GM21576 (cell line): ENCODE data around the gene KIAA1549.

ENCODE experiments used
- ATAC-seq: cut with Tn5 transposase; IDR thresholded peaks from one replicate; pipeline ENCODE4 v1.9.1; 2021; ENCODE audit warnings: mild to moderate bottlenecking, moderate library complexity; ENCODE audit not compliant: unreplicated experiment

Gene KIAA1549

GRCh38 chr7:138861051-138861450 lies 120.1 kb downstream of the KIAA1549 start:
- no peak for ATAC-seq

GRCh38 chr7:138857728-138858127 lies 123.5 kb downstream of the KIAA1549 start:
- ATAC-seq = no peak

GRCh38 chr7:138854115-138854645 lies 127.0 kb downstream of the KIAA1549 start:
- ATAC-seq = no peak

GRCh38 chr7:138853448-138853847 lies 127.7 kb downstream of the KIAA1549 start:
- no peak for ATAC-seq

GRCh38 chr7:138852469-138852868 lies 128.7 kb downstream of the KIAA1549 start:
- ATAC-seq = no peak

DNA sequence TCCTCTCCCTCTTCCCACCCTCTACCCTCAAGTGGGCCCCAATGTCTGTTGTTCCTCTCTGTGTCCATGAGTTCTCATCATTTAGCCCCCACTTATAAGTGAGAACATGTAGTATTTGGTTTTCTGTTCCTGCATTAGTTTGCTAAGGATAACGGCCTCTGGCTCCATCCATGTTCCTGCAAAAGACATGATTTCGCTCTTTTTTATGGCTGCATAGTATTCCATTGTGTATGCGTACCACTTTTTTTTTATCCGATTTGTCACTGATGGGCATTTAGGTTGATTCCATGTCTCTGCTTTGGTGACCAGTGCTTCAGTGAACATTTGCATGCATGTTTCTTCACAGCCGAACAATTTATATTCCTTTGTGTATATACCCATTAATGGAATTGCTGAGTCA lies 131.5 kb downstream of the KIAA1549 start:
- no peak for ATAC-seq

GRCh38 chr7:138848056-138848980 lies 132.9 kb downstream of the KIAA1549 start:
- ATAC-seq = no peak

- ATAC-seq = no peak
These were observed 135.5 kb downstream of the KIAA1549 start for GRCh38 chr7:138845711-138846110.

DNA sequence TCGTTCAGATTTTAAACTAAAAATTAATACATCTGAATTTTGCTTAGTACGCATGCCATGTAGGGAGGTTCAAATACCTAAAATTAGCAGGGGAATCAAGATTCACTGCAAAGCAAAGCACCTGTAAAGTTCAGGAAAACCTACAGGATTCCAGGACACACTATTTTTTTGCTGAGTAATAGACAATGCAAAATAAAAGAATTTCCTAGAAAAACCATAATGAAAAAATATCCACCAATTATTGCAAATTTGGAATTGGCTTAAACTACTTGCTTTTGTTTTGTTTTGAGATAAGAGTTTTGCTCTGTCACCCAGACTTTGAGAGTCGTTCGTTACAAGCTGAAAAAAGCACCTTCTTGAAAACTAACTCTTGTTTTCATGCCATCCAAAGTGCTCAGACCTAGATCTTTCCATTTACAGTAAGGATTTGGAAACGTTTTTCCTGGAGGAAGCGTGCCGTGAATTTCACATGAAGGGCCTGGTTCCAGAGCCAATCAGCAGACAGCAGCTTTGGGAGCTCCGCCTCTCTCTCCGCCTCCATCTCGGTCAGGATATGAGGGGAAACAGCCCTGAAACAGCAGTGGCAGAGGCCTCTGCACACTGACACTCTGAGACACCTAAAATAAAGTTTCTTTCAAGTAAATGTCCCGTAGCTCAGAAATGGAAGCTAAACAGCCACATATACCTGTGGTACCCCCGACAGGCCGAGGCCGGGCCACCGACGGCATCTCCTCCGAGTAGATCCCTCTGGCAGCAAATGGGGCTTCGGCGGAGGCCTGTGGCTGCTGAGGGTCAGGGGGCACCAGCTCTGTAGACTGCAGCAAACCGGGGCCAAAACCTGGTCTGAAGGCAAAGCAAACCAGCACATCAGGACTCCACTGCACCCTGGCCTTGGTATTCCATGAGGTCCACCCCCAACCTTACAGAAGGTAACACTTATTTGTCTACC lies 137.3 kb downstream of the KIAA1549 start:
- ATAC-seq = no peak

GRCh38 chr7:138842111-138842510 lies 139.1 kb downstream of the KIAA1549 start:
- ATAC-seq = no peak

DNA sequence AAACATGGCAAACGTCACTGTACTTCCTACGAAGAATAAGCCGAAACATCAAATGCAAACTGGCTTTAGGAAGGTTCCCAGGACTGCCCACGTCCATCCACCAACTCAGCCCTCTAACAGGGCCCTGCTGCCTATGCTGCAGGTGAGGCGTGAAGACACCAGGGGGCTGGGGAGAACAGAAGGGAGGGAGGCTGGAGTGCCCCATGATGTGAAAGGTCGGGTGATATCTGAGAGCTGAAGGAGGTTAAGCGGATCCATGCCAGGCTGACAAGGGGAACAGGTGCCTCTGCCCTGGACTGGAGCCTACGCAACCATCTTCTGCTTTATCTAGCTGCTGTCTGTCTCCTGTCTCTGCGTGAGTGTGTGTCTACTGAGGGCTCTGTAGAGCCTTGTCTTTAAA lies 143.0 kb downstream of the KIAA1549 start:
- ATAC-seq = no peak

- no peak for ATAC-seq
These were observed 143.6 kb downstream of the KIAA1549 start for GRCh38 chr7:138837627-138838026.

DNA sequence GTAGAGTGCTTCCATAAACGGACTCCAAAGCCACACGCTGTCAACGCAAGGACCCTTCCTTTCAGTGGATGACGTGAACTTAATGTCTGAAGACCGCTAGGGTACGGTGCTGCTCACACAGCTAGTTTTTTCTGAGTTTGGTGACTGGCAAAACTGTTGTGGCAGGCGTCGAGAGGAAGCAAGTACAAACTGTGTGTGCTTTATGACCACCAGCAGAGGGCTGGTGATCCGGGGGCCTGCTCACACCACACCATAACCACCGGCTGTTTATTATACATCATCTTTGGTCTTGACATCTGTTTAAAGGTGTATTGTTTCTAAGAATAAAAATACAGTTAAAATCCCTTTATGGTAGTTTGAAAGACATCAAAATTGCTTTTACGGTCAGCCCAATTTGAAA lies 146.1 kb downstream of the KIAA1549 start:
- no peak for ATAC-seq

- no peak for ATAC-seq
These were observed 146.6 kb downstream of the KIAA1549 start for GRCh38 chr7:138834583-138834982.

DNA sequence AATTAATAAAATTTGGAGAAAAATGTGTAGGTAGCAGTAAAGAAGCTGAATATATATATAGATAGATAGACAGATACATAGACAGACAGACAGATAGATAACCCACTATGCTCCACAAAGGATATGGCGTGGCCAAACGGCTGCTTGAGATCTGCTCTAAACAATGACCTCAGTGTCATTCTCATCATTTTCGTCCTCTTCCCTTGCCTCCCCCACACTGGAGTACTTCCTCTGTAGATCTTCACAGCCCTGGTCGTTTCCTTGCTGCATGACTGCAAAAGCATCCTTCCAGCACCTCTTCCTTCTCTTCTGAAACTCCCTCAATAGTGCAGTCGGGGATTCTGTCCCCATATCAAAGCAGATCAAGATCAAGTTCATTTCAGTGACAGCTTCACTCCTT lies 147.6 kb downstream of the KIAA1549 start:
- ATAC-seq = no peak

DNA sequence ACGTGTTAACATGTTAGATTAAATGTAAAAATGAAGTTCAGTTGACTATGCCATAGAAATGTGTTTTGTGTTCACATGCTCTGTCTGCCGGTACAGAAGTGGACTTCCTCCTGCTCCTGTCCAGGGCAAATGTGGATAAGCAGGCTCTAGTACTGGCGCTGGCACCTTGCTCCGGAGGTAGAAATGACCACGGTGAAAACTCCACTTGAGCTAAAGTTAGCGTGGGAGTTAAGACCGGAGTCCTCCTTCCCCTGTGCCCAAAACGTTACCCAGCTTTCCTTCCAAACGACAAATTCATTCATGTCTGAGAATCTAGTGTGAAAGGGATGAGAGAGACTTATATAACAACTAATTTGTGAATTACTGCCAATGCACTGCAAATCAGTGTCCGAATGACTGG lies 148.2 kb downstream of the KIAA1549 start:
- ATAC-seq = no peak

GRCh38 chr7:138829335-138829734 lies 151.9 kb downstream of the KIAA1549 start:
- no peak for ATAC-seq

GRCh38 chr7:138828302-138828701 lies 152.9 kb downstream of the KIAA1549 start:
- ATAC-seq = no peak

DNA sequence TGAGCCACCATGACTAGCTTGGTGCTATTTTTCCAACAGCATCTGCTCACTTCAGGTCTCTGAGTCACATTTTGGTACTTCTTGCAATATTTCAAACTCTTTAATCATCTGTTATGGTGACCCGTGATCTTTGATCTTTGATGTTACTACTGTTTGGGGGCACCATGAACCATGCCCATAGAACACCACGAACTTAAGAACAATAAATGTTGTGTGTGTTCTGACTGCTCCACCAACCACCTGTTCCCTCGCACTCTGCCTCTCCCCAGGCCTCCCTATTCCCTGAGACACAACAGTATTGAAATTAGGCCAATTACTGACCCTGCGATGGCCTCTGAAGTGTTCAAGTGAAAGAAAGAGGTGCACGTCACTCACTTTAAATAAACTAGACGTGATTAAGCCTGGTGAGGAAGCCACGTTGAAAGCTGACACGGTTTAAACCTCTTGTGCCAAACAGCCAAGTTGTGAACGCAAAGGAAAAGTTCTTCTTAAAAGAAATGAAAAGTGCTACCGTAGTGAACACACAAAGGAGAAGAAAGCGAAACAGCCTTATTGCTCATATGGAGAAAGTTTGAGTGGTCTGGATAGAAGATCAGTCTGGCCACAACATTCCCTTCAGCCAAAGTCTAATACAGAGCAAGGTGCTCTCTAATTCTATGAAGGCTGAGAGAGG lies 156.0 kb downstream of the KIAA1549 start:
- no peak for ATAC-seq

DNA sequence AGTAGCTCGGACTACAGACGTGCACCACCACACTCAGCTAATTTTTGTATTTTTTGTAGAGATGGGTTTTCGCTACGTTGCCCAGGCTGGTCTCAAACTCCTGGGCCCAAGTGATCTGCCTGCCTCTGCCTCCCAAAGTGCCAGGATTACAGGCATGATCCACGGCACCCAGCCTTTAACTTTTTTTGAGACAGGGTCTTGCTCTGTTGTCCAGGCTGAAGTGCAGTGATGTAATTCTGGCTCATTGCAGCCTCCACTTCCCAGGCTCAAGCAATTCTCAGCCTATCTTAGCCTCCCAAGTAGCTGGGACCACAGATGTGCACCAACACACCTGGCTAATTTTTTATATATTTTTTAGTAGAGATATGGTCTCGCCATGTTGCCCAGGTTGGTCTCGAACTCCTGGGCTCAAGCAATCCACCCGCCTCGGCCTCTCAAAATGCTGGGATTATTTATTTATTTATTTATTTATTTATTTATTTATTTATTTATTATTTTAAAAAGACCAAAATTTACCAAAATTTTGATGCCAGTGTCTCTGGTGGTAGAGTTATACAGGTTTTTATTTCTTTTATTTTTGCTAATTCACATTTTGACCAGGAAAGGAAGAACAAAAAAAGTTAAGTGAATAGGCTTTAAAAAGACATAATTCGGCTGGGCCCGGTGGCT lies 158.2 kb downstream of the KIAA1549 start:
- ATAC-seq = no peak
